A549 (cell line): Measurements from ENCODE around the gene NOSTRIN. TPM values are rescaled to one million over a fixed set of nuclear protein-coding genes. Genes with fewer than 3 reads are reported as not detected.

ENCODE experiments used
- ATAC-seq, 2 experiments: fragments of 200-7000 bp in 1 of 2; fragments of >200 bp in 1 of 2; cut with Nextera tagmentation in 1 of 2; cut with Tn5 transposase in 1 of 2; 3 replicates each; pipeline versions ENCODE4 v1.8.0 to v1.9.1; 2018 to 2020; ENCODE audit warnings: mild to moderate bottlenecking in 1 of 2, moderate library complexity in 1 of 2
- CTCF ChIA-PET: fragments of 300-600 bp; sonication (Branson Sonifier 250); formaldehyde crosslinking; extraction: SDS; loops from one replicate; lab custom pipeline; 2021; ENCODE audit warnings: antibody characterized with exemption, inconsistent platforms; lab: Yijun Ruan, JAX
- POLR2A ChIA-PET: fragments of 350-600 bp; formaldehyde crosslinking; extraction: SDS; loops from one replicate; lab custom pipeline; 2021; ENCODE audit warnings: antibody characterized with exemption, inconsistent platforms; lab: Yijun Ruan, JAX
- DNase-seq, 2 experiments: peaks; one replicate each; pipeline versions ENCODE4 v3.0.0 to v3.0.0-alpha.2; 2011 to 2016; ENCODE audit warnings: low read depth in 1 of 2, low spot score in 1 of 2
- FAIRE-seq: peaks from 2 replicates; lab custom pipeline; 2011; peaks lifted over from hg19 to GRCh38; lab: Jason Lieb, UNC
- H3K27ac ChIP-seq, 2 experiments: fragments of >200 bp; sonication (Bioruptor Twin); formaldehyde crosslinking; 3 replicates each; pipeline ENCODE4 v1.5.1; 2016 to 2017
- H3K4me1 ChIP-seq: fragments of >200 bp; sonication (Bioruptor Twin); formaldehyde crosslinking; 3 replicates; pipeline ENCODE4 v1.6.1; 2016
- H3K4me2 ChIP-seq: fragments of >200 bp; sonication (Bioruptor Twin); formaldehyde crosslinking; 3 replicates; pipeline ENCODE4 v1.6.1; 2016
- H3K4me3 ChIP-seq: fragments of >200 bp; sonication (Bioruptor Twin); formaldehyde crosslinking; 3 replicates; pipeline ENCODE4 v1.5.1; 2016
- H3K9me3 ChIP-seq: fragments of >200 bp; sonication (Bioruptor Twin); formaldehyde crosslinking; 3 replicates; pipeline ENCODE4 v1.6.1; 2016
- ATOH8 ChIP-seq: fragments of 250-450 bp; sonication (Bioruptor Pico); IDR thresholded peaks from 2 replicates; pipeline ENCODE4 v1.5.0; 2020; ENCODE audit warnings: low read depth, mild to moderate bottlenecking, moderate library complexity
- BHLHE40 ChIP-seq: IDR thresholded peaks from 2 replicates; pipeline ENCODE4 v1.6.1; 2012; ENCODE audit warnings: low read depth, low read length, inconsistent platforms
- CHD2 ChIP-seq: fragments of 150-350 bp; IDR thresholded peaks from 2 replicates; pipeline ENCODE4 v1.6.1; 2014; ENCODE audit warnings: low read length; ENCODE audit not compliant: partially characterized antibody
- CHD4 ChIP-seq: fragments of 200-600 bp; sonication (generic); IDR thresholded peaks from 2 replicates; pipeline ENCODE4 v1.6.1; 2016; ENCODE audit warnings: antibody characterized with exemption, mild to moderate bottlenecking, borderline replicate concordance
- ELK1 ChIP-seq: fragments of 150-350 bp; IDR thresholded peaks from 2 replicates; pipeline ENCODE4 v1.6.1; 2014; ENCODE audit warnings: low read depth, mild to moderate bottlenecking, low read length
- HDAC2 ChIP-seq: fragments of 200-600 bp; sonication (generic); IDR thresholded peaks from 2 replicates; pipeline ENCODE4 v1.6.1; 2016
- HEYL ChIP-seq: fragments of 250-450 bp; sonication (Bioruptor Pico); IDR thresholded peaks from 2 replicates; pipeline ENCODE4 v1.8.0; 2021; ENCODE audit warnings: mild to moderate bottlenecking, moderate library complexity
- HOXB13 ChIP-seq: fragments of 250-450 bp; sonication (Bioruptor Pico); IDR thresholded peaks from 2 replicates; pipeline ENCODE4 v1.5.0; 2020; ENCODE audit warnings: low read depth, mild to moderate bottlenecking, moderate library complexity
- JUN ChIP-seq, 2 experiments: fragments of >200 bp; sonication (Bioruptor Twin); formaldehyde crosslinking; IDR thresholded peaks; 2 replicates in 1 of 2; 3 replicates in 1 of 2; pipeline ENCODE4 v1.6.1; 2016 to 2017
- KDM5A ChIP-seq: fragments of 200-600 bp; sonication (generic); IDR thresholded peaks from 2 replicates; pipeline ENCODE4 v1.6.1; 2016; ENCODE audit warnings: antibody characterized with exemption, mild to moderate bottlenecking
- MAFK ChIP-seq: fragments of 450-650 bp; IDR thresholded peaks from 2 replicates; pipeline ENCODE4 v1.6.1; 2014; ENCODE audit not compliant: partially characterized antibody
- MAX ChIP-seq: IDR thresholded peaks from 2 replicates; pipeline ENCODE4 v1.6.1; 2012
- MAZ ChIP-seq: fragments of 150-350 bp; IDR thresholded peaks from 2 replicates; pipeline ENCODE4 v1.6.1; 2014; ENCODE audit warnings: antibody characterized with exemption, low read depth, low read length, borderline replicate concordance
- MYC ChIP-seq: IDR thresholded peaks from 2 replicates; pipeline ENCODE4 v1.6.1; 2012; ENCODE audit warnings: mild to moderate bottlenecking, inconsistent platforms, low read length, improper control_type of control experiment, borderline replicate concordance
- NPAS2 ChIP-seq: fragments of 250-450 bp; sonication (Bioruptor Pico); IDR thresholded peaks from 2 replicates; pipeline ENCODE4 v1.8.0; 2022; ENCODE audit warnings: mild to moderate bottlenecking, moderate library complexity, borderline replicate concordance
- NR3C1 ChIP-seq: fragments of >200 bp; sonication (Bioruptor Twin); formaldehyde crosslinking; IDR thresholded peaks from 3 replicates; pipeline ENCODE4 v1.6.1; 2017
- PBX3 ChIP-seq: IDR thresholded peaks from 2 replicates; pipeline ENCODE4 v1.6.1; 2012
- POLR2AphosphoS2 ChIP-seq: conservative IDR thresholded peaks from 2 replicates; pipeline ENCODE4 v1.6.1; 2012; ENCODE audit warnings: low read length, improper control_type of control experiment, inconsistent platforms
- RCOR1 ChIP-seq: fragments of 150-350 bp; IDR thresholded peaks from 2 replicates; pipeline ENCODE4 v1.6.1; 2014; ENCODE audit warnings: antibody characterized with exemption, low read length, low read depth
- REST ChIP-seq: fragments of 200-600 bp; sonication (generic); IDR thresholded peaks from 2 replicates; pipeline ENCODE4 v1.6.1; 2016; ENCODE audit warnings: antibody characterized with exemption, mild to moderate bottlenecking, moderate library complexity
- RFX5 ChIP-seq: fragments of 450-650 bp; IDR thresholded peaks from 2 replicates; pipeline ENCODE4 v1.7.1; 2014; ENCODE audit warnings: antibody characterized with exemption, mild to moderate bottlenecking, moderate library complexity
- RNF2 ChIP-seq: fragments of 200-600 bp; sonication (generic); IDR thresholded peaks from 2 replicates; pipeline ENCODE4 v1.6.1; 2016; ENCODE audit warnings: low read depth, mild to moderate bottlenecking, antibody characterized with exemption, moderate library complexity, borderline replicate concordance
- TP53 ChIP-seq: fragments of 250-450 bp; sonication (Bioruptor Pico); IDR thresholded peaks from 2 replicates; pipeline ENCODE4 v1.5.0; 2021; ENCODE audit warnings: mild to moderate bottlenecking, moderate library complexity
- USF2 ChIP-seq: fragments of 450-650 bp; IDR thresholded peaks from 2 replicates; pipeline ENCODE4 v1.6.1; 2014; ENCODE audit warnings: antibody characterized with exemption
- ZC3H11A ChIP-seq: fragments of 450-650 bp; IDR thresholded peaks from 2 replicates; pipeline ENCODE4 v1.6.1; 2014; ENCODE audit warnings: antibody characterized with exemption, mild to moderate bottlenecking
- ZFP36 ChIP-seq: fragments of 450-650 bp; IDR thresholded peaks from 2 replicates; pipeline ENCODE4 v1.6.1; 2014; ENCODE audit warnings: borderline replicate concordance; ENCODE audit not compliant: partially characterized antibody
- ZNF302 ChIP-seq: fragments of 250-450 bp; sonication (Bioruptor Pico); IDR thresholded peaks from 2 replicates; pipeline ENCODE4 v1.9.0; 2021; ENCODE audit warnings: inconsistent platforms, mild to moderate bottlenecking, moderate library complexity
- WGBS: methylation state at CpG from one replicate; pipeline ENCODE4 v1.1.6; 2017; ENCODE audit errors: missing lambda C conversion rate; 5-methylcytosine and 5-hydroxymethylcytosine counted together
- polyA plus RNA-seq, 4 experiments: library from polyadenylated mRNA; depleted of rRNA in 3 of 4; stranded (reverse); fragments of >200 nt; fragmentation: RNase III in 1 of 4; extraction: RNeasy Plus Mini Kit Qiagen cat#74134 plus additional on column Dnase treatment in 1 of 4; gene quantifications; 2 replicates in 3 of 4; 3 replicates in 1 of 4; pipeline ENCODE4 v1.2.3, GENCODE V29; 2011 to 2017
- TF ChIP-seq, protein P1 (sequence below): fragments of >200 bp; sonication (Bioruptor Twin); formaldehyde crosslinking; IDR thresholded peaks from 3 replicates; pipeline ENCODE4 v1.6.1; 2016

NOSTRIN gene
- polyA plus RNA-seq, 2 of the 4 experiments (the other 2 are of a cell fraction): 2.5 to 11.7 TPM

DNA sequence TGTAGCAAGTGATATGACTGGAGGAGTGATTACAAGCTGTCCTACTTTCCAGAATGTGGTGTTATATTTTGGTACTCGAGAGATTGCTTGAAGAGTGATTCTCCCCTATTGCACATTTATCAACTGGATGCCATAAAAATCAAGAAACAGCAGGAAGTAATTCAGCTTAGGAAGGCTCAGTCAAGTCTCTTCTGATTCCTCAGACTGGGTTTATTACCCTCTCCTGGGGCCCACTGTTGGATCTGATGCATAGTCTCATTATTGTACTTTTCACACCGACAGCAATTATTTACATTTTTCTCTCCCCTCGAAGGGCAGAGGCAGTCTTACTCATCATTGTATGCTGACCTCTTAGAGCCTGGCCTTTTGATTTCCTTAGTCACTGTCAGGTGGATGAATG lies 9.3 kb downstream of the NOSTRIN start:
- no peak for TF ChIP-seq MAFK
- TF ChIP-seq ZFP36: no peak
- no peak for TF ChIP-seq MAX
- TF ChIP-seq REST: no peak
- TF ChIP-seq RNF2: no peak
- TF ChIP-seq BHLHE40: no peak
- TF ChIP-seq RFX5: no peak
- TF ChIP-seq POLR2AphosphoS2: no peak
- no peak for TF ChIP-seq HEYL (CRISPR knock-in tag)
- TF ChIP-seq ELK1: no peak
- TF ChIP-seq, protein P1, sequence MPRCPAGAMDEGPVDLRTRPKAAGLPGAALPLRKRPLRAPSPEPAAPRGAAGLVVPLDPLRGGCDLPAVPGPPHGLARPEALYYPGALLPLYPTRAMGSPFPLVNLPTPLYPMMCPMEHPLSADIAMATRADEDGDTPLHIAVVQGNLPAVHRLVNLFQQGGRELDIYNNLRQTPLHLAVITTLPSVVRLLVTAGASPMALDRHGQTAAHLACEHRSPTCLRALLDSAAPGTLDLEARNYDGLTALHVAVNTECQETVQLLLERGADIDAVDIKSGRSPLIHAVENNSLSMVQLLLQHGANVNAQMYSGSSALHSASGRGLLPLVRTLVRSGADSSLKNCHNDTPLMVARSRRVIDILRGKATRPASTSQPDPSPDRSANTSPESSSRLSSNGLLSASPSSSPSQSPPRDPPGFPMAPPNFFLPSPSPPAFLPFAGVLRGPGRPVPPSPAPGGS: no peak
- no peak for TF ChIP-seq JUN (IDR thresholded peaks at IDR 0.05)
- TF ChIP-seq NPAS2 (CRISPR knock-in tag): no peak
- TF ChIP-seq HOXB13 (CRISPR knock-in tag): no peak
- TF ChIP-seq TP53 (CRISPR knock-in tag): no peak
- no peak for TF ChIP-seq PBX3
- no peak for TF ChIP-seq CHD4
- no peak for TF ChIP-seq NR3C1
- no peak overlapping the region for H3K4me3 ChIP-seq
- no peak overlapping the region for H3K27ac ChIP-seq
- 49% methylated on average over 3 of the region's 3 CpGs for WGBS
- ChIA-PET POLR2A (no interaction called here), CTCF (no interaction called here)
- H3K9me3 ChIP-seq: no peaks in the 10 kb centered on the region
- ATAC-seq: no peak
- no peak for DNase-seq
- peaks cover 17% of the 10 kb centered on the region for H3K4me1 ChIP-seq
- no peak for FAIRE-seq
- no peak overlapping the region for H3K4me2 ChIP-seq

- ChIA-PET POLR2A (no interaction called here), CTCF (no interaction called here)
- Histone ChIP-seq H3K4me1 (peaks cover 18% of the 10 kb centered on the region), H3K4me3 (no peak overlapping the region), H3K4me2 (no peak overlapping the region), H3K27ac (no peak overlapping the region), H3K9me3 (no peaks in the 10 kb centered on the region)
- no peak for DNase-seq
- ATAC-seq: no peak
- FAIRE-seq: no peak
- 47% methylated on average over 2 of the region's 2 CpGs for WGBS
- TF ChIP-seq BHLHE40 (no peak), RNF2 (no peak), KDM5A (no peak), ZC3H11A (no peak), HDAC2 (no peak), ATOH8 (CRISPR knock-in tag) (no peak), ZNF302 (CRISPR knock-in tag) (no peak), USF2 (no peak), MAZ (no peak), CHD2 (no peak), MYC (no peak), RCOR1 (no peak)
Observed at GRCh38 chr2:168814046-168814445, 11.6 kb downstream of the NOSTRIN start.
